Measurements from ENCODE around the gene CDH4.

DNA sequence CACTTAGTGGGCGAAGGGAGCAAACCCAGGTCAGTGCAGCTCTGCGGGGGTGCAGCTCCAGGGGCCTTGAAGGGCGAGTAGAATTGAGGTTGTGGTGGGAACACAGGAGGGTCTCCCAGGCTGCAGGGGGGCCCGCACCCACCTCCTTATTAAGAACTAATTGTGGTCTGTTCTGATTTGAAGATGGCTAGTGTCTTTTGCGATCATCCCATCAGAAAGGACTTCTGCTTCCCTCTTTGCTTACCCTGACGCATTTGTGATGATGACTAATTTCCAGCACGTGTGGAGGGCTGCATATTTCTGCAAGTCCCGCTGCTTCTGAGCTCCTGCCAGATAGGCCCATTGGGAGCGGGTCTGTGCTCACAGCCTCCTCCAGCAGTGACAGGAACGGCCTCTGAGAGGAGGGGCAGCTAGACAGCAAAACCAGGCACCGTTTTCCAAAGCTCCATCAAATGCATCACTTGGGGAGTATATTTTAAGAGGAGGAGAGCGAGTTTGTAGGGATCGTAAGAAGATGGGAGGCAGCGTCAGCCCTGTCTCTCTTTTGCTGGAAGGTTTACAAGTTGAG lies 268.9 kb downstream of the CDH4 start:
- TF ChIP-seq CTCF (IDR thresholded peaks at IDR 0.05) (no peak), ZFX (IDR thresholded peaks at IDR 0.05; ENCODE audit: borderline replicate concordance) (no peak)
